Measurements from ENCODE around the gene ANKRD29.

DNA sequence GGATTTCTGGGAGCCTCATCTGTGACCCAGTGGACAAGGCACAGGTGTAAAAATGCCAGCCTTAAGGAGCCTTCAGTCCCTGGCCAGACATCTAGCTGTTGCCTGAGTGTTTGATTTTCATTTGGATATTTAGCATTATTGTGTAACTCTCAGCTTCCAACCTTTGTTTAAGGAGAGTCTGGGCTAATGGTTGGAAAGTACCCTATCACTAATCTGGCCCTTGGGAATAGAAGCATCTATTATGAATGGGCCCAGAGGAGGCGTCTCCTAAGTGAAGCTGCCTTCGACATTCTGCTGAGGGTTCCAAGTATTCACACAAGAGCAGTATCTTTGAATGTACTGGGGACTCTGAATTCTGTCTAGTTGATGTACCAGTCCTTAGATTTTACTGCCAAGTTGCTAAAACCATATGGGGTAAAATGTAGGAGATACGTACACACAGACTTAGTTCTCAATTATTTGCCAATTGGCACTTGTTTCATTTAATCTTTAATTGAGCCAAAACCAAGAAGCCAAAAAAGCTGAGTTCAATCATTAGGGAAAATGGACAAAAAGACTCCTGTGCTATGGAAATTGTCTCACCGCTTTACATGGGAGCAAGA lies 7.2 kb upstream of the ANKRD29 start:
- TF ChIP-seq, protein P1, sequence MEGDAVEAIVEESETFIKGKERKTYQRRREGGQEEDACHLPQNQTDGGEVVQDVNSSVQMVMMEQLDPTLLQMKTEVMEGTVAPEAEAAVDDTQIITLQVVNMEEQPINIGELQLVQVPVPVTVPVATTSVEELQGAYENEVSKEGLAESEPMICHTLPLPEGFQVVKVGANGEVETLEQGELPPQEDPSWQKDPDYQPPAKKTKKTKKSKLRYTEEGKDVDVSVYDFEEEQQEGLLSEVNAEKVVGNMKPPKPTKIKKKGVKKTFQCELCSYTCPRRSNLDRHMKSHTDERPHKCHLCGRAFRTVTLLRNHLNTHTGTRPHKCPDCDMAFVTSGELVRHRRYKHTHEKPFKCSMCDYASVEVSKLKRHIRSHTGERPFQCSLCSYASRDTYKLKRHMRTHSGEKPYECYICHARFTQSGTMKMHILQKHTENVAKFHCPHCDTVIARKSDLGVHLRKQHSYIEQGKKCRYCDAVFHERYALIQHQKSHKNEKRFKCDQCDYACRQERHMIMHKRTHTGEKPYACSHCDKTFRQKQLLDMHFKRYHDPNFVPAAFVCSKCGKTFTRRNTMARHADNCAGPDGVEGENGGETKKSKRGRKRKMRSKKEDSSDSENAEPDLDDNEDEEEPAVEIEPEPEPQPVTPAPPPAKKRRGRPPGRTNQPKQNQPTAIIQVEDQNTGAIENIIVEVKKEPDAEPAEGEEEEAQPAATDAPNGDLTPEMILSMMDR (conservative IDR thresholded peaks at IDR 0.05 in 1 of 2, IDR thresholded peaks at IDR 0.05 in 1 of 2; ENCODE audit: low read depth in 1 of 2, low read length in 2 of 2) = no peak
- TF ChIP-seq EZH2 (IDR thresholded peaks at IDR 0.05; ENCODE audit: low read length, missing control alignments) = no peak

All from fibroblast of lung (primary cell).